GM19328 (cell line): ENCODE results near the gene MAP2K7.
"Not testable (repeated sequence)": the region's sequence is repeated elsewhere in the genome, so short reads cannot be mapped to it uniquely, and the experiment has no call there.

ENCODE experiments used
- ATAC-seq: cut with Tn5 transposase; IDR thresholded peaks from one replicate; pipeline ENCODE4 v1.9.1; 2021; ENCODE audit warnings: mild to moderate bottlenecking, moderate library complexity; ENCODE audit not compliant: unreplicated experiment

The MAP2K7 gene

DNA sequence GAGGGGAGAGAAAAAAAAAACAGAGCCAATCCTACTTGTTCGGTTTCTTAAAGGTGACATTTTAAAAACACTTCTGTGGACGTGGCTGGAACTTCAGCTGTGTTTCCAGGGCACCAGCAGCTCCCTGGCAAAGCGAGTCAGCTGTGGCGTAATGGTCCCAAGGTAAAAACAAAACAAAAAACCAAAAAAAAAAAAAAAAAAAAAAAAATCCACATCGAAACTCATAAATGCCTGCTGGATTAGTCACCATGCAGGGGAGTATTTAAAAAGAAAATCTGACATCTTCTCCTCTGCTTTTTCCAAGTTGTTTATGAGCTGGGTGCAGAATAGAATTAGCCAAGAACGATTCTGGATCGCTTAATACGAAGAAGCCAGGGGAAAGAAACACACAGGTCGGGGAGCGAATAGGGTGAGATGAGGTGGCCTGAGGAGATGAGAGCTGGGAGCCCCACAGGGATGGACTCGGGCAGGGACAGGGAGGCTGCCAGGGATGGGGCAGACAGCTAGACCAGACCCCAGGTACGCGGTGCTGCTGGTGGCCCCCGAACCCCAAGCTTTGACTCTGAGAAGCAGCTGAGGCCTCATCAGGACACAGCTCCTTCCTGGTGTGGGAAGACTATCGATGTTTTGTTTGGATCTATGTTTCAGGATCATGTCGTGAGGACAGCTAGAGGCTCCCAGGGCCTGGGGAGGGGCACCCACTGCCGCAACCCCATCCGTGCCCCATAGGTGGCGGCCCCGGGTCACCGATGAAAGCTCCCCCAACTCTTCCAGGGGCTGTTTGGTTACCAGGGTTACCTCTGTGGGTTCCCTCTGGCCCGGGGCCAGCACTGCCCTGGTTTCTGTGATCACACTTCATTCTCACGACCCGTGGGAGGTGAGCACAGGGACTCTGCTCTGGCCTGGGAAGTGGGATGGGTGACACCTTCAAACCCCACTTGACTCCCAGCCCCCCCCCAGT is 25.3 kb downstream of the MAP2K7 start:
- no peak for ATAC-seq

DNA sequence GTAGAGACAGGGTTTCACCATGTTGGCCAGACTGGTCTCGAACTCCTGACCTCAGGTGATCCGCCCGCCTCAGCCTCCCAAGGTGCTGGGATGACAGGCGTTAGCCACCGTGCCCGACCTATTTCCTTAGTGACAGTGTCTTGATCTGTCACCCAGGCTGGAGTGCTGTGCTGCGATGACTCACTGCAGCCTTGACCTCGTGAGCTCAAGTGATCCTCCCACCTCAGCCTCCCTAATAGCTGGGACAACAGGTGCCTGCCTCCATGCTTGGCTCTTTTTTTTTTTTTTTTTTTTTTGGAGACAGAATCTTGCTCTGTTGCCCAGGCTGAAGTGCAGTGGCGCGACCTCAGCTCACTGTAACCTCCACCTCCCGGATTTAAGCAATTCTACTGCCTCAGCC is 26.4 kb downstream of the MAP2K7 start:
- not testable (repeated sequence) for ATAC-seq

DNA sequence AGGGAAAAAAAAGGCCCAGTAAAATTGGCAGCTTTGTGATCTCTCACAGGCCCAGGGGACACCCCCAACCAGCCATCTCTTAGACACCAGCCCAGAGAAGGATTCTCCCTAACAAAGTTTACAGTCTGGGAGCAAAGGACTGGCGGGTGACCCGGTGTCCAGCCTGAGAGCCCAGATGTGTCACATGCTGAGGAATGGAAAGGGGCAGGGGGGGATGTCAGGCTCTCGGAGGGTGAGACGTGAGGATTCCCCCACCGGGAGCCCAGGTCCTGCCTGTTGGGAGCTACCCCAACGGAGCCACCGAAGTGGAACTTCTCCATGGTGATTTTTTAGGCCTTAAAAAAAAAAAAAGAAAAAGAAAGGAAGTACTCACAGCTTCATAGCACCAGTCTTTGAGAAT is 27.1 kb downstream of the MAP2K7 start:
- ATAC-seq, result no peak

DNA sequence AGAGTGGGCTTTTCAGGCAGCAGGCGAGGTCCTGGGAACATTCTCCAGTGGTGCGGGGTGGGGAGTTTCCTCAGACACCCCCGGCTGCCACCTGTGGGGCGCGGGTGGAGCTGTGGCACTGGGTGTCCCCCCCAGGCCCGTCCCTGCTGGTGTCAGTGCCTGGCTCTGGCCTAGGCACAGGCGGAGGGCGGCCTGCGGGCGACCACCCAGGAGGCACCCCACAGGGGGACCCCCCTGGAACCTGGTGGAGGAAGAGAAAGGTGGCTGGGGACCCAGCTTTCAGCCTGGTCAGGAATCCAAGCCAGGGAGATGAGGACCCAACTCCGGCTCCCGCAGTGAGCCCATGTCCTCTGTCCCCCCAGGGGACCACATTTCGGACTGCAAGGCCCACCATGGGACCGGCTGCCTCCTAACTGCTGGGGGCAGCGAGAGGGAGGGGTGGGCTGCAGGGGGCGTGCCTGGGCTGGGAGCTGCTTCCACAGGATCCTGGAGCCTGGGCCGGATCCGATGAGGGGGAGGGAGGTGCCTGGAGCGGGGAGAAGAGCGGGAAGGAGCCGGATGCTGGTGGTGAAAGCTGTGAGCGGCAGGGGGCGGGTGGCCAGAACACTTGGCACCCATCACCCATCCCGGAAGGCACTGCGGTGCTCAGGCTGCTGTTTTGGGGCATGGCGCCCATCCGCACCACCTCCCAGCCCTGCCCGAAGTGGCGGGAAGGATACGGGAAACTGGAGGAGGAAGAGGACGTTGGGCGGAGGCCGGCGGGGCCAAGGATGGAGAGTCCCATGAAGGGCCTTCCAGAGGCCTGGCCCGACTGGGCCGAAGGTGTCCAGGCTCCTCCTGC is 27.8 kb downstream of the MAP2K7 start:
- no peak for ATAC-seq

DNA sequence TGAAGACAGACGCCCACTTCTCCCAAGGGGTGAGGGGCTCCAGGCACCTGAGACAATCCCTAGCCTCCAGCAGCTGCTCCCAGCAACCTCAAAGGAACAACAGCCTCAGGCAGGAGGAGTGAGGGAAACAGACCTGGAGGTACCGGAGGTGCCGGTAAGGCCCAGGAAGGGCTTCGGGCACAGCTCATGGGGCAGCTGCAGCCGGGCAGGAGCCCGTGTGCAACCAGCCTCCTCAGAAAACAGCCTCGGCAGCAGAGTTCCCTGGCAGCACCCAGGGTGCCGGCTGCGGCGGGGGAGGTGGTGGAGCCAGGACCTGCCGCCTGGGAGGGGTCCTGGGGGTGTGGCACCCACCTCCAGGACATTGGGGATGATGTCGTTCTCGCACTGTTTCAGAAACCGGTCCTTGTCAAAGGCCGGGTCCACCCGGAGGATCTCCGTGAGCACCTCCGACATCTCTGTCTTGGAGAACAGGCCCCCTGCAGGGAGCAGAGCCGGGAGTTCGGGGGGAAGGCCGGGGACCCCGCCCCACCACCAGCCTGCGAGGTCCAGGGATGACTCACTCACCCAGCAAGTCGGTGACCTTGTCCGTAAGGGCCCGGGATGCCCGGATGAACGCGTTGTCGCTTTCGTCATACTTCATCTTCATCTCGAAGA is 28.7 kb downstream of the MAP2K7 start:
- no peak for ATAC-seq

DNA sequence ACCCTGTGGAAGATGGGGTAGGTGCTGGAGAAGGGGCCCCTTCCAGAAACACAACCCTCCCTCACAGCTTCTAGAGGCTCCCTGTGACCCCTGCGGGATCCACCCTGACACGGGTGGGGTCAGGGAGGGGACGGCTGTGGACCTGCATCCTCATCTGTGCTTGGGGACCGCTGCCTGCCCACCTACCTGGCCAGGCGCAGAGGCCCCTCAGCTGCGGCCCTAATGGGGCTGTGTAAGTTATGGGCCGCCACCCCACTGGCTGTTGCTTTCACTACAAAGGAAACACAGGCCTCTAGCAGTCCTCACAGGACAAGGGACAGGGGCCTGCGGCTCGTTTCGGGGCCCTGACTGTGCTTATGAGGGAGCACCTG is 29.2 kb downstream of the MAP2K7 start:
- ATAC-seq, result no peak

DNA sequence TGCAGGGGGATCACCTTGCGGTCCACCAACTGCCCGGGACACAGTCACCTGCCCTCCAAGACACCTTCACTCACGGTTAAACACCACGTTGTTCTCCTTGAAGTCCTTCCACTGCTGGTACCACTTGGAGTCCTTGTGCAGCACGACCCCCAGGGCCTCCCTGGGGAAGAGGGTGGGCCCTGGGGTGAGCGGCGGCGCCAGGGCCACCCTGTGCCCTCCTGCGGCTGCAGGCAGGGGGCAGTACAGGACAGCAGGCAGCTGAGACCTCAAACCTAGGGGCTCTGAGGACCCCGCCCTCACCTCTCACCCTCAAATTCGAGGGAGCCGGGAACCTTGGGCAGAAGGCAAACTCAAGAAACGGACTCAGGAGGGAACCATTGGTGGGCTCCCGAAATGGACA is 29.7 kb downstream of the MAP2K7 start:
- no peak for ATAC-seq

DNA sequence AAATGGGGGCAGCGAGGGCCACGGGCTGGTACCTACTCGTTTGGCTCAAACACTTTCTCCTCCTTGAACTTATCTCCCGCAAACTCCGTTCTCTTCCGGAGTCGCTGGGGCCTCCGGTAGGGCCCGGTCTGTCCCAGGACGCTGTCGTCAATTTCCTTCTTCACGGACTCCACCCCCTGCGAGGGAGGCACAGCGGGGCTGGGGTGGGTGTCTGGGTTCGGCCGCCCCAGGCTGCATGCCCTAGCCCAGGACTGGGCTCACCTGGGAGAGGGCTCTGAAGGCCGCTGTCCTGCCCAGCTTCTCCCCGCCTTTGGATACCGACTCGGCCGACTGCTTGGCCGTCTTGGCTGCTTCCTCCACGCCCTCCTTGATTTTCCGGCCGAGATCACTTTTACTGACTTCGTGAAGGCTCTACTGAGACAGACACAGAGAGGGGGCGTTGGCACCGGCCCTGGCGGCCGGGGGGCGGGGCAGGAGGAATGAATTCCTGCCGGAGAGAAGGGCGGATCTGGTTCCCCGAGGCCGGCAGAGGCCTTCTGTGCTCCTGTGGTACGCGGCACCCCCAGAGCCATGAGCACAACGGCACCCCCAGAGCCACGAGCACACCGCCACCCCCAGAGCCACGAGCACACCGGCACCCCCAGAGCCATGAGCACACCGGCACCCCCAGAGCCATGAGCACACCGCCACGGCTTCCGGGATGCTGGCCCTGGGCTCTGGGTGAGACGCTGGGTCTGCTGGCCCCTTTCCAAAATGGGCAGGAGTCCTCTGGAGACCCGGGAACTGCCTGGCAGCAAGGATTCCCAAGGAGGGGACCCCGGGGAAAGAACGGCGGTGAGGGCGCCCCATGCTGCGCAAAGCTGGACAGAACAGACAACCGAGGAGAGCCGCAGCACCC is 30.4 kb downstream of the MAP2K7 start:
- no peak for ATAC-seq

DNA sequence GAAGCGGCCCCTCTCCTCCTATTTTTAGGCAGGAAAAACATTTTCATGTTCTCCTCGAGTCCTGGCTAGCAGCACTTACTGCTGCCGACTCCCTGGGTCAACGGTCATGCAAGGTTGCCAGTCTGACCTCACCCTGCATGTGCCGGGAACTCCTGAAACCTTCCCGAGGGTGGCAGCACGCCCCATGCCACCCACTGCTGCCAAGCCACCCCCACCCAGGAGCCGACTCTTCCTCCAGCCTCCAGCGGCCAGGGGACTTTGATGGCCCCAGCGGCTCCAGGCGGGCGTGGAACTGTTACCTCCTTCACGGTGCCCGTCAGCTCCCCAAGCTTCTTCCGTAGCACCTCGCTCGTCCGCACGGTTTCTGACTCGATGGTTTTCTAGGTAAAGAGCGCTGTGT is 31.1 kb downstream of the MAP2K7 start:
- ATAC-seq, result no peak

DNA sequence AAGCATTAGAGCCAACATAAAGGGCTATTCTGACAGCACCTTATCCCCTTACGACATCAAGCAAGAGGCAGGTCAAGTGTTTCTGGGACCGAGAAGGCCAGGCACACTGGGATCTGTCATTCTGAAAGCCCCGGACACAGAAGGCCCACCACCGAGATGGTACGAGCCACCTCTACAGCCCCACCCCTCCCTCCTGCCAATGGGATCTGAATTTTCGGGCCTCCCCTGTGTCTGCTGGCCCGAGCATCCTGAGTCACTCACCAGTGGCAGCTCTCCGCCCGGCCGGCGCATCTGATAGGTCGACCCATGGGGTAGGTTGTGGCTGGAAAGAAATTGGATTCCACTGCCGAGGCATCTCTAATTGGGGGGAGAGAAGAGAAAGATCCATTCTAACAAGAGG is 37.2 kb downstream of the MAP2K7 start:
- no peak for ATAC-seq

DNA sequence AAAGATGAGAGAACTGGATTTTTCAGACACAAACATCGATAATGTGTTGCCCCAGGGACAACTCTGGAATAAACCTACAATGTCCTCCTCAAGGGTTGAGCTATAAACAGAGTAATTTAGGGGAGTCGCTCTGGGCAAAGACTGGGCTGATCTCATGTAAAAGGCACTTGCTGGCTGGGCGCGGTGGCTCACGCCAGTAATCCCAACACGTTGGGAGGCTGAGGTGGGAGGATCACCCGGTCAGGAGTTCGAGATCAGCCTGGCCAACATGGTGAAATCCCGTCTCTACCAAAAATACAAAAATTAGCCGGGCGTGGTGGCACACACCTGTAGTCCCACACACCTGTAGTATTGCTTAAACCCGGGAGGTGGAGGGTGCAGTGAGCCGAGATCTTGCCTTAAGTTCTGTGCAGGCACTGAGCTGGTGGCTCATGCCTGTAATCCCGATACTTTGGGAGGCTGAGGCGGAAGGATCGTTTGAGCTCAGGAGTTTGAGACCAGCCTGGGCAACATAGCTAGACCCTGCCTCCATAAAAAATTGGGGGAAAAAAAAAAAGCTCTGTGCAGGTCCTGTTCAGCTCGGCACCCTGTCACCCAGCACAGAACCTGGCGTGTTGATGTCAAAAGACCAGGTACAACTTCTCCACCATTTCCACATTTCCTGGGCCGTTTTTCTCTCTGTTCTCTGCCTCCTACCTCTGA is 38.4 kb downstream of the MAP2K7 start:
- no peak for ATAC-seq

DNA sequence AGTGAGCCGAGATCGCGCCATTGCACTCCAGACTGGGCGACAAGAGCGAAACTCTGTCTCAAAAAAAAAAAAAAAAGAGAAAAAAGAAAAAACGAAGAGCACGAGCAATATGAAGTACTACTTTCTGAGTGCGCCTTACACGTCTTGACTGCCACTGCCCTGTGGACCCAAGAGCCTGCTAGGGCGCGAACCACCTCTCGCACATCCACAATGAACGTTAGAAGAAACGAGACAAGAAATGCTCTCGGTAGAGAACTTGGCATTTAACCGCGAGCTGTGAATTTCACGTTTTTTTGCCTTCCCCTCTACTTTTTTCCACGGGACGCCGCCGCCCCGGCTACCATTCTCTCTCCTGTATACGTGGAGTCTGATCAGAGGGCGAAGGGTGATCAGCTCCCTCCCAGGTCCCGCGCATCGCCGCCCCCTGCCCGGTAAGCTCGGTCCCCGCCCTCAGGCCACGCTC is 39.3 kb downstream of the MAP2K7 start:
- ATAC-seq, result peak; percentile 1

DNA sequence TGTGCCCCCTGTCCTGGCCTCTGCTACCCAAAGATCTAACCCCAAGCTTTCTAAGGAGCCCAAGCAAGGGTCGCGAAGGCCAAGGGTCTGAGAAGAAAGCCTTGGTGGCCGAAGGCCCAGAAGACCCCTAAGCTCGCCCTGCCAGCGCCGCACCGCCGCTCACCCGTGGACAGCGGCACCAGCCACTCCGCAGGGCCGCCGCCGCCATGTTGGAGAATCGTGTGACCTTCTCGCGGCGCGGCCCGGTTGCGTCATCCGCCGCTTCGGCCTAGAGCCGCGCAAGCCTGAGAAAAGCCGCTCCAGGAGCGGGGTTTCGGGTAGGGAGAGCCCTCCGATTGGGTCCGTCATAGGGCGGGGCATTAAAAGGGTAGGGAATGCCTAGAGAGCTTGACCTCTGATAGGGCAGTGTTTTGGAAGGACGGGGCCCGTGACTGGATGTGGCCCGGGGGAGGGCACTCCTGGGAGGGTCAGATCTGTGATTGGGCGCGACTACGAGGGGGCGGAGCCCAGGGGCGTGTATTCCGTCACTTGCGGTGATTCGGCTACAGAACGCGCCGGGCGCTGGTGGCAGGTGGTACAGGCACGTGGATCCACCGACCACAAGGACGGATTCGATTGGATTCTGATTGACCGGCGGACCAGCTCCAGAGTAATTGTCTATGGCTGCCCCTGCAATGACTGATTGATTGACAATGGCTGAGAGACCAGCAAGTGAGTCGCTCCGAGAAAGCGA is 39.9 kb downstream of the MAP2K7 start, which contains the start of gene TIMM44:
TSS of gene TIMM44 (minus strand) at position 223 of the 733 bp plus-strand sequence. CDS start at position 208, 15 bp downstream.
- ATAC-seq, result peak; percentile 97

DNA sequence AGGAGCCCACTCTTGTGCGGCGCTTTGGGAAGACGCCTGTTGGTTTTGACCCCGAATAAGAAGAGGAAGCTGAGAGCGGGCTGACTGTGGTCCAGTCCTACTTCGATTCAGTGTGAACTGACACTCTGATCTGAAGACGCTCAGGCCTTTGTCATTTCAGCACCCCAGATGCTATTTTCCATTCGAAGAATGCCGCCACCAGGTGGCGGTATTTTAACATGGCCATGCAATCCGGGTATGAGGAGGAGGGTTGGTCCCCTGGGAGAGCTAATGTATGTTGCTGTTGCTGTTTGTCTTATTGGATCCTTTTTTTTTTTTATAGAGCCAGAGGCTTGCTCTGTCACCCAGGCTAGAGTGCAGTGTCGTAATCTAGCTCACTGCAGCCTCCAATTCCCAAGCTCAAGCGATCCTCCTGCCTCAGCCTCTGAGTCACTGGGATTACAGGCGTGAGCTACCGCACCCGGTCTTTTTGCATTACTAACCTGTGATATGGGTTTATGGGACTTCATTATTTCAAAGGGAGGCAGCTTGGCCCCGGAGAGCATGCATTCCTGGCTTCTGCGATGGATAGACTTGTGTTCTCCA is 40.6 kb downstream of the MAP2K7 start:
- peak; percentile 21 for ATAC-seq

DNA sequence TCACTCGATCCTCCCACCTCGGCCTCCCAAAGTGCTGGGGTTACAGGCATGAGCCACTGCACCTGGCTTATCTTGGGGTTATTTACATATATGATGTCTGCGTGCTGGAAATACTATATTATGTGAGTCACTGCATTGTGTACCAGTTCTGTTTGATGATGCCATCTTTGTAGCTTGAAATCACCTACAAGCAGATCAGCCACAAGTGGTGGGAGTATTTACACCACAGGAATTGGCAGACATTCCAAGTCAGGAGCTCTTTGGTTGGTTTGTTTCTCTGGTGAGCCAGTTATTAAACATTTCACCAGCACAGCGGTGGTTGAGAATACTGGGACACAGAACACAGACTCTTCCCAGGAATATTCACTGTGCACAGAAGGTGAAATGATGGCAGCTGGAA is 44.3 kb downstream of the MAP2K7 start:
- no peak for ATAC-seq

DNA sequence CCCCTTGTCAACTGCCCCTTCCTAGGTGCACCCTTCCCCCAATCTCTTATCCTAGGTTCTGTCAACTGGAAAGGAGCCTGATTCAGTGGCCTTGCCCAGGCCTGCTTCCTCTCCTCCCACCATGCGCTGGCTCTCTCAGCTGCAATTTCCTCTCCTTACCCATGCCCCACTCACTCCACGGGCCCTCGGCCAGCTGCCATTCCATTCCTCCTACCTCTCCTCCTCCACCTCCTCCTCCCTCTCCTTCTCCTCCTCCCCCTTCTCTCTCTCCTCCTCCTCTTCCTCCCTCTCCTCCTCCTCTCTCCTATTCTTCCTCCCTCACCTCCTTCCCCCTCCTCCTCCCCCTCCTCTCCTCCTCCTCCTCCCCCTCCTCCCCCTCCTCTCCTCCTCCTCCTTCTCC is 49.4 kb downstream of the MAP2K7 start:
- ATAC-seq, result no peak

DNA sequence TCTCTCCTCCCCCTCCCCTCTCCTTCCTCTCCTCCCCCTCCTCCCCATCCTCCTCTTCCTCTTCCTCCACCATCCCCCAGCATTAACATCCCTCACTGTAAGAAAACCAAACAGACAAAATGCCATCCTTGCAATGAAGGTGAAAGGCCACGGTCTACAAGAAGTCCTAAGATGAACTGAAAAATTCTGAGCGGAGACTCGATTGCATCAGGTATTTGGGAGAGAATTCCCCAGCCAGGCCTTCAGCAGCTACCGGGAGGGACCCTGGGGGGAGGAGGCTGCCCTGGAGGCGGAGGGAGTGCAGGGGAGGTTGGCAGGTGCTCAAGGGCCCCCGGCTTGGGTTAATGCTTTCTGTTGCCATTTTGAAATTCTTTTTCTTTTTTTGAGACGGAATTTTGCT is 49.9 kb downstream of the MAP2K7 start:
- no peak for ATAC-seq

DNA sequence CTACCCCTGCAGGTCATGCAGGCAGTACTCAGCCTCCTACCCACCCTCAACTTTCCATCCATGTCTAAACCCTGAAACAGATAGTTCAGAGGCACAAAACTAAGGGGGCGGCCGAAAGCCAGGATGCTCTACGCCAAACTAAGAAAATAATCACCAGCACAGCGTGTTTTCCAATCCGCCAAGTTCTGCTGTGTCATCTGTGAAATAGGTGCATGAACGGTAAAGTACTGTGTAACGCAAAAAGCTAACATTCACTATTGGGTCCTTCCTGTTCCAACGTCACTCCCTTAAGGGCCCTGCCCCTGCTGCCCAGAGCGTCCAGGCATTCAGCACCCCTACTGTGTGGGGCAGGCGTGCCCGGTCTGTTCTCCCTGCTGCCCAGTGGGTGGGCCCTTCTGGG is 52.0 kb downstream of the MAP2K7 start:
- ATAC-seq, result no peak

DNA sequence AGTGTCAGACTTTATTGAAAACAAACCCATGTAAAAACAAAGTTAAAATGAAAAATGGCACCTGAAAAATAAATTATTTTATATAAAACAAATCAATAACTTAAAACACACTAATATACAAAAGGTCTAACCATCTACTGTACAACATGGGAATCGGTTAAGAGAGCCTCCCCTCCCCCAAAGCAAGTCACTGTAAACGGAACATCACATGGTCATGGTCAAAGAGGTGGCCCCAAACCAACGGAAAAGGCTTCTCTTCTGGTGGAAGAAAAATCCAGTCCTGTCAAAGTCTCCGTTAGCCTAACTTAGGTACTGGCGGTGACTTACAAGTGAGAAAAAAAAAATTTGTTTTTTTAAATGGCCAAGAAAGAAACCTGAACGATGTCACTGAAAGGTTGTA is 55.5 kb downstream of the MAP2K7 start:
- ATAC-seq, result no peak
